Measurements from ENCODE around the gene DERA.

GRCh38 chr12:16086462-16086861, 175.3 kb downstream of the DERA start:
- no peak for TF ChIP-seq POLR2A (IDR thresholded peaks at IDR 0.05; ENCODE audit: low read length)
- TF ChIP-seq GATA1 (IDR thresholded peaks at IDR 0.05; ENCODE audit: low read depth, low read length), result no peak
